ENCODE measurements around the gene PRKCI.
"Not testable (repeated sequence)": the region's sequence is repeated elsewhere in the genome, so short reads cannot be mapped to it uniquely, and the experiment has no call there.

PRKCI gene

DNA sequence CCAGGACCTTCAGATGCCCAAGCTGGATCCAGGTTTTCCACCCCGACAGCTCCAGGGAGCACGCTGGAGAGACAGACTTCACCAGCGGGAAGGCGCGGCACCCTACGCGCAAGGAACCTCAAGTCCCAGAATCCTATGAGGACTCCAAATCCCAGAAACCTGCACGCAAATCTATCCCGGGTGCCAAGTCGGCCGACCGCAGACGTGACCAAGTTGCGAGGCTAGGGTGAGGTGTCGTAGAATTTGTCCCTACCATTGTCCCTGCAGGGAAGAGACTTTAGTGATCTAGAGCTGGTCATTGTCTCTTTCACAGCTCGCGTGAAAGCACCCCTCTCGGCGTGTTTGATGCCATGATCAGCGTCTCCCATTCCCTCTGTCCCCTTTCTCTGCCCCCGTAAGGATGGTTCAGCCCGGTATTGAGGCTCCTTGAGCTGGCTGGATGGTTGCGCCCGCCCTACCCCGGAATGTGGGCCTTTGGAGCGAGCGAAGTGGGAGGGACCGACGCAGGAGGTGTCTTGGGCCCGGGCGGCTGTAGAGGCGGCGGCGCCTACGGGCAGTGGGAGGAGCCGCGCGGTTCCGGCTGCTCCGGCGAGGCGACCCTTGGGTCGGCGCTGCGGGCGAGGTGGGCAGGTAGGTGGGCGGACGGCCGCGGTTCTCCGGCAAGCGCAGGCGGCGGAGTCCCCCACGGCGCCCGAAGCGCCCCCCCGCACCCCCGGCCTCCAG lies at the start of gene PRKCI:
TSS of gene PRKCI (plus strand) at position 501 of the 723 bp plus-strand sequence. CDS start 246 bp downstream, outside the sequence.
- DNase-seq (ENCODE audit: low read depth in 2 of 2) = peak; percentile 74 to 78

GRCh38 chr3:170178651-170179050 lies 43.6 kb upstream of the PRKCI start:
- no peak for DNase-seq (ENCODE audit: low read depth in 2 of 2)

DNA sequence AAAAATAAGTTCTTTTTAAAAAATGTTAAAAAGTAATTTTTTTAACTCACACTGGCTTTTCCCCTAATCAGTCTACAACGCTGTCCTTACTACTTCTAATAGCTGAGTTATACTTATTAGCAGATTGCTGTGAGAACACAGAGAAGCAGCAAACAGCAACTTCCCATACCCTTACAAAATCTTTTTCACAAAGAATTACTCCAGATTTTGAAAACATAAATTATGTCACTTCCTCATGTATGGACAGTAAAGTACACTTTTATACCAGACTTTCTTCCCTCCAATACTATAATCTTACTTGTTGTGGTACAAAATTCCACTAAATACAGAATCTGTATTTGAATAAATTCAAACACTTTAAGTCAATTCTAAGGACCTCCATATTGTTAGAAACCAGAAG lies 42.8 kb upstream of the PRKCI start:
- no peak for DNase-seq (ENCODE audit: low read depth in 2 of 2)

DNA sequence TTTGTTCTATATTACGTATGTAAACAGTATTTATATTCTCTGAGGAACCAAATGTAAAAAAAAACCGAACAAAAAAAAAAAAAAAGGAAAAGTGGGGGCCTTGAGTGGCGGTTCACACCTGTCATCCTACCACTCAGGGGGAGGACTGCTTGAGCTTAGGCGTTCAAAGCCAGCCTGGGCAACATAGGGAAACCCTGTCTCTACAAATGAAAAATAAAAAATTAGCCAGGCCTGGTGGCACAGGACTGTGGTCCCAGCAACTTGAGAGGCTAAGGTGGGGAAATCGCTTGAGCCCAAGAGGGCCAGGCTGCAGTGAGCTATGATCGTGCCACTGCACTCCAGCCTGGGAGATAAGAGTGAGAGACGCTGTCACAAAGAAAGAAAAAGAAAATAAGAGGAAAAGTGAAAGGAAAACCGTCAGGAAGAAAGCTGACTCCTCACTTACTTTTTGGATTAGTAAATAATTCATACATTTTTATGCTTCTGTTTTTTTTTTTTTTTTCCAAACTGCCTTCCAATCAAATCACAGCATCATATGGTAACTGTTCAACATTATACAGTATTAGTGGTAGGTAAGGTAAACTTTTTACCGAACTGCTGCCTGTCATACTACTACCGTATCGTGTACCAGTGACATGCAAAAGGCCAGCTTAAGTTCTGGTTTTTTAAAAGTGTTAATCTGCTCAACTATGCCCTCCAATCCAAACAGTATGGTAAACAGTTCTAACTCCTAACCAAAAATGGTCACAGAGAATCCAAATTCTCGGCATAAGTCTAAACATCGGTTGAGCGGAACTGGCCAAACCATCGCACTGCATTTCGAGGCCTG lies 41.9 kb upstream of the PRKCI start:
- peak in 1 of 2 donors; percentile 4 for DNase-seq (ENCODE audit: low read depth in 2 of 2)

DNA sequence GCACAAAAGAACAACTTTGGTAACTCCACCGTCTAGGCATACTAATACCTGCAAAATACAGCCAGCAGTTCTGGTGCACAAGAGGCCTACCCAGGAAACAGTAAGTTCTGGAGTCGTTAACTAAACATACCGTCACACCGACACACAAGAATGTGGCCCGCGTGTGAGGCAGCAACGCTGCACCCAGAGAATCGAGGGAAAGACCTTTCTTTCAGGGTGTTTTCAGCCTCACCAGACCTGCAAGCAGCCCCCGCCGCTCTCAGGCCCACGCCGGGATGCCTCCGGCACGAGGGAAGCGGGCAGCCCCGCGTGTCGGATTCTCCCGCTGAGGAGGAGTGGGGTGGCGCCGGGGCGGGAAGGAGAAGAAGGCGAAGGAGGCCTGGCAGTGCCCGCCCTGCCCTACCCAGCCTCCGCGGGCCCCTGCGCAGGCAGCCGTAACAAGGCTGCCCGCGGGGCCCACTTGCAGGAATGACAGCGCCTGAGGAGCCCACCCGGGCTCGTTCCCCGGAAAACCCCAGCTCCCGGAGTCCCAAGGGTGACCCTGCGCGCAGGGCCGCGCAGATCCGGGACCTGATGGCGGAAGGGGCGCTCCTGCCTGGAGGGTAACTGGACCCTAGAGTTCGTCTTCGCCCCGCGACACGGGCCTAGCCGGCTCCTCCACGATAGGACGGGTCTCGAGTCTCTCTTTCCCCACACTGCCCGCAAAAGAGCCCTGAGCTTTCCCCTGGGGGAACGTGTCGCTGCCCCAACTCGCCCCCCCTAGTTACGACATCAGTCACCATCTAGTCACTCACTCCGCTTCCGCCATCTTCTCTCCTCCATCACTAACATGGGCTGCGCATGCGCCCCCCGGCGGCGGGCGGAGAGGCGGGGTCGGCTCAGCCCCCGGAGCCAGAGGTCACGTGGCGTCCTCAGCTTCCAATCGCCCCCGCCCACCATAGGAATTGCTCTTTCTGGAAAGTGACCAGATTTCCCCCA lies 41.0 kb upstream of the PRKCI start, which contains the start of gene PHC3:
TSS of gene PHC3 (minus strand) at position 826 of the 978 bp plus-strand sequence. CDS start at position 808, 18 bp downstream.
- DNase-seq (ENCODE audit: low read depth in 2 of 2) = peak; percentile 89 to 90

GRCh38 chr3:170189398-170190256 lies 32.6 kb upstream of the PRKCI start:
- no peak for DNase-seq (ENCODE audit: low read depth in 2 of 2)

GRCh38 chr3:170195759-170196158 lies 26.5 kb upstream of the PRKCI start:
- not testable (repeated sequence) for DNase-seq (ENCODE audit: low read depth in 2 of 2)

DNA sequence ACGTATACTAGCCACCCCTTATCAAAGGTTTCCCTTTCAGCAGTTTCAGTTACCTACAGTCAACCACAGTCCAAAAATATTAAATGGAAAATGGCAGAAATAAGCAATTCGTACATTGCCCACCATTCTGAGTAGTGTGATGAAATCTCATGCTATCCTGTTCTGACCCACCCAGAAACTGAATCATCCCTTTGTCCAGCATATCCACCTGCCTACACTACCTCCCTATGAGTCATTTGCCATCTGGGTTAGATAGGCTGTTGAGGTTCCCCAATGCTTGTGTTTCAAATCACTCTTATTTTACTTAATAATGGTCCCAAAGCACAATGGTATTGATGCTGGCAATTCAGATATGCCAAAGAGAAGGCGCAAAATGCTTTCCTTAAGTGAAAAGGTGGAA lies 25.4 kb upstream of the PRKCI start:
- DNase-seq (ENCODE audit: low read depth in 2 of 2) = no peak

- no peak for DNase-seq (ENCODE audit: low read depth in 2 of 2)
Measured at GRCh38 chr3:170200987-170201386, 21.2 kb upstream of the PRKCI start.

- DNase-seq (ENCODE audit: low read depth in 2 of 2) = no peak
Measured at GRCh38 chr3:170201527-170201926, 20.7 kb upstream of the PRKCI start.

GRCh38 chr3:170203457-170203856 lies 18.8 kb upstream of the PRKCI start:
- no peak for DNase-seq (ENCODE audit: low read depth in 2 of 2)

DNA sequence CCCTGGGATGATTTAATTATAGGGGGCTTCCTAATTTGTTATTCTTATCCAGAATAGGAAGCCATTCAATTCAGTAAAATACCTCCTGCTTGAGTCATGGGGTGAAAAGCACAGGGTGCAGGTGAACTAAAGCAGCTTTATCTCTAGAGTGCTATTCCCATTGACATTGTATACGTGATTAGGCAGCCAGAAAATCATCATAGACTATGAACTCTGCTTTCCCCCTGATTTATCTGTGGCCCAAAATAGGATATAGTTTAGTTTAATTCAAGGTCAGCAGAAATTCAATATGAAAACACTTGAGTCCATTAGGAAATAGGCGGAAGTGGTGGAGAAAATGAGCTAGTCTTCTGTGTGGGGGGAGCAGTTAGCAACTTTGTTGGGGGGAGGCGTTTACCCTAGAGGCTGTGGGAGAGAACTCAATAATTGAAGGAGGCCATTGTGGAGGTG lies 18.2 kb upstream of the PRKCI start:
- no peak for DNase-seq (ENCODE audit: low read depth in 2 of 2)

DNA sequence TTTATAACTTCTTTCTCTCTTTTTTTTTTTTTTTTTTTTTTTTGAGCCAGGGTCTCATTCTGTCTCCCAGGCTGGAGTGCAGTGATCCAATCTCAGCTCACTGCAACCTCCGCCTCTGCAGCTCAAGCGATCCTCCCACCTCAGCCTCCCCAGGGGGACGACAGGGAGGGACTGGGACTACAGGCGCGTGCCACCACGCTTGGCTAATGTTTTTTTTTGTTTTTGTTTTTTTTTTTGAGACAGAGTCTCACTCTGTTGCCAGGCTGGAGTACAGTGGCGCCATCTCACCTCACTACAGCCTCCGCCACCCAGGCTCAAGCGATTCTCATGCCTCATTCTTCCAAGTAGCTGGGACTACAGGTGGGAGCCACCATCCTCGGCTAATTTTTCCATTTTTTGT lies 17.7 kb upstream of the PRKCI start:
- DNase-seq (ENCODE audit: low read depth in 2 of 2) = no peak

DNA sequence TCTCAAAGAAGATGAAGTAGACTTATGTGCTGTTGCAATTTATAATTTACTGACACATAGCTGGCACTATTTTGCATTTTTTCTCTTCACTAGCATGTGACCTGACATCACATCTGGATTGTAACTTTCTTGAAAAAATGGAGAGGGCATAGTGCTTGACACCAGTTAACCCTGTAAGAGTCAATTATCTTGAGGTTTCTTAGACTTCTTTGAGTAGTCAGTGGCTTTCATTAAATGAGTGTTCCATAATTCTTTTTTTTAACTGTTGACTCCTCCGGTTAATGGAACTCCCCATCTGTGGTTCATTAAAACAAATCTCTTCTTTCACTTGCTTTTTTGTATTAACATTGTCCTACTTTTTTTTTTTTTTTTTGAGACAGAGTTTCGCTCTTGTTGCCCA lies 16.9 kb upstream of the PRKCI start:
- DNase-seq (ENCODE audit: low read depth in 2 of 2) = no peak

DNA sequence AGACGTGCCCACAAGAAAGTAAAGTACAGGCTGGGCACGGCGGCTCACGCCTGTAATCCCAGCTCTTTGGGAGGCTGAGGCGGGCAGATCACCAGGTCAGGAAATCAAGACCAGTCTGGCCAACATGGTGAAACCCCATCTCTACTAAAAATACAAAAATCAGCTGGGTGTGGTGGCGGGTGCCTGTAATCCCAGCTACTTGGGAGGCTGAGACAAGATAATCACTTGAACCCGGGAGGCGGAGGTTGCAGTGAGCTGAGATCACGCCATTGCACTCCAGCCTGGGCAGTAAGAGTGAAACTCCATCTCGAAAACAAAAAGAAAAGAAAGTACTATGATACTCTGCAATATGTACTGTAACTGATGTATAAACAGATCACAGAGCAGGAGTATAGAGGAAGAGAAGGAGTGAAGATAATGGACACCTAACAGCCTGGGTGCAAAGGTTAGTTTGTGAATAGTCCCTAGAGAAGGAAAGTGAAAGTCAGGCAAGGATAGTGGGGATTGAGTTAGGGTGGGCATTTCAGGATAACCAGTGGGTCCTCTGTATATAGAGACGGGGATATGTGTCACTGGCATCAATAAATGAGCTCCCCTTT lies 16.0 kb upstream of the PRKCI start:
- DNase-seq (ENCODE audit: low read depth in 2 of 2) = not testable (repeated sequence)

DNA sequence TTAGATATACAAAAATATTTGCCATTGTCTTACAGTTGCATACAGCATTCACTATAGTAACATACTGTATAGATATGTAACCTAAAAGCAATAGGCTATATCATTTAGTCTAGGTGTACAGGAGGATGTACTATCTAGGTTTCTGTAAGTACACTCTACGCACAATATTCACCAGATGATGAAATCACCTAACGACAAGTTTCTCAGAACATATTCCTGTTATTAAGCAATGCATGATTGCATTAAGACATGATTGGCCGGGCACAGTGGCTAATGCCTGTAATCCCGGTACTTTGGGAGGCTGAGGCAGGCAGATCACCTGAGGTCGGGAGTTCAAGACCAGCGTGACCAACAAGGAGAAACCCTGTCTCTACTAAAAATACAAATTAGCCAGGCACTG lies 14.5 kb upstream of the PRKCI start:
- no peak for DNase-seq (ENCODE audit: low read depth in 2 of 2)

DNA sequence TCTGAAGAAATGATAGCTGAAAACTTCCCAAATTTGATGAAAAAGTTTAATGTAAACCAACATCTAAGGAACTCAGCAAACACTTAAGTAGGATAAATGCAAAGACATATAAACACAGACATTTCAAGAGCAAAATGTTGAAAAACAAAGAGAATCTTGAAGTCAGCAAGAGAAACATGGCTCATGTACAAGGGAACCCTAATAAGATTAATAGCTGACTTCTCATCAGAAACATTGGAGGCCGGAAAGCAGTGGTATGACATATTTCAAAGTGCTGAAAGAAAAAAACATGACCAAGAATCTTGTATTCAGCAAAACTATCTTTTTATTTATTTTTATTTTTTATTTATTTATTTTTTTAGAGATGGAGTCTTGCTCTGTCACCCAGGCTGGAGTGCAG lies 10.6 kb upstream of the PRKCI start:
- DNase-seq (ENCODE audit: low read depth in 2 of 2) = no peak

- no peak for DNase-seq (ENCODE audit: low read depth in 2 of 2)
Measured at GRCh38 chr3:170219850-170220249, 2.4 kb upstream of the PRKCI start.

GRCh38 chr3:170220871-170221270 lies 1.4 kb upstream of the PRKCI start:
- no peak for DNase-seq (ENCODE audit: low read depth in 2 of 2)
